Stimulated activated naive CD8-positive, alpha-beta T cell treated with anti-CD3 and anti-CD28 coated beads, Interleukin-15, Interleukin-2, amounts not matched to agents 100 ng/mL and 50 ng/mL, for 24 hours (primary cell): ENCODE measurements around the gene ITGA3.

Experiments
- H3K27ac Mint-ChIP-seq: one replicate; pipeline ENCODE4 v1.8.0; 2021; ENCODE audit warnings: mild to moderate bottlenecking, mixed read lengths
- H3K27me3 Mint-ChIP-seq: one replicate; pipeline ENCODE4 v1.8.0; 2021; ENCODE audit warnings: mixed read lengths
- H3K36me3 Mint-ChIP-seq: one replicate; pipeline ENCODE4 v1.8.0; 2021; ENCODE audit warnings: low read depth, mixed read lengths
- H3K4me1 Mint-ChIP-seq: one replicate; pipeline ENCODE4 v1.8.0; 2021; ENCODE audit warnings: low read depth, mixed read lengths
- H3K4me3 Mint-ChIP-seq: one replicate; pipeline ENCODE4 v1.8.0; 2021; ENCODE audit warnings: mild to moderate bottlenecking, mixed read lengths
- H3K9me3 Mint-ChIP-seq: one replicate; pipeline ENCODE4 v1.8.0; 2021; ENCODE audit warnings: mixed read lengths

The ITGA3 gene

DNA sequence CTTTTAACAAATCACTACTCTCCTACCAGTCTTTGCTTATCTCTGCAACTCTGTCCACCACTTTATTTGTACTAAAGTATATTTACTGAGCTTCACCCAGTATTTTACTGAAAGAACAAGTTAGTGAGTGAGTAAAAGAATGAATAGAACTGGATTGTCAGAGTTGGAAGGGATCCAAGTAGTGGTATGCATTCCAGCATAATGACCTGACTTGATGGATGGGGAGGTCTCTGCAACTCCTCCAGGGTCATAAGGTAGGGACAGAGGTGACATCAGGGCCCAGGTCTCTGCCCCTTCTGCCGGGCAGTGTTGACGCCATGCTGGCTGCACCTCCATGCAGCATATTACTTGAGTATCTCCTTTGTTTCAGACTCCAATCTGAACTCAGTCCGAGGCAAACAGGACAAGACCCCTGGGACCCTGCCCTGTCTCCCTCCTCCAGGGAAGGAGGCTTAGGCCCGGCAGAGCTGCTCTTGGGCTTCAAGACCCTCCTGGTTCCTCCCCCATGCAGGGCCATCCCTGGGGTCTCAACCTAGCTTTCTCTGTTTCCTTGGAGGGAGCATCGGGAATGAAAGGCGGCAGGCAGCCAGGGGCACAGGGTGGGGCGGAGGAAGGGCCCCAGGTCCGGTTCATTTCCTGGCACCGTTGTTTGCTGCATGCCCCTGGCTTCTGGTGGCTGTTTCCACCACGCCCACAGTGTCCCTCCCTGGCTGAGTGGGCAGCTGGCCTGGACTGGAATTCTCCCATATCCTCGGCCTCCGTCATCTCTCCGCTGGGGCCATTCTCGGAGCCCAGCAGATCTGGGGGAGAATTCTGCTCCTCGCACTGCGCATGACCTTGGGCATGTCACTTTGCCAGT is 12.4 kb upstream of the ITGA3 start:
- H3K9me3 Mint-ChIP-seq, result no peaks in the 10 kb centered on the region
- peaks cover 12% of the 10 kb centered on the region for H3K4me1 Mint-ChIP-seq
- H3K27me3 Mint-ChIP-seq, result no peaks in the 10 kb centered on the region
- H3K4me3 Mint-ChIP-seq, result no peak overlapping the region
- H3K27ac Mint-ChIP-seq, result no peak overlapping the region
- no peaks in the 10 kb centered on the region for H3K36me3 Mint-ChIP-seq

DNA sequence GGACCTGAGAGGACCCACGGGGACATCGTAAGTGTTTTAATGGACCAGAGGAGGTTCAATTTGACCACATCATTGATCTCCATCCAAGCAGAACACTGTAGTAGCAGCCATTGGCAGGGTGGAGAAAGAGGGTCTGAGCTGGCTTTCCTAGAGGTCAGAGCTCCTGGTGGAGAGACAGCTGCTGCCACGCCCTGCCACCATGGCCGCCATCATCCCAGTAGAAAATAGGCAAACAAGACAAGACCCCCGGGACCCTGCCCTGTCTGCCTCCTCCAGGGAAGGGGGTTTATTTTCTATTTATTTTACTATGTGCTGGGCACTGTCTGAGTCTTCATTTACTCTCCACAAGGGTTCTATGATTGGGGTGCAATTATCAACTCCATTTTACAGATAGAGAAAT is 11.4 kb upstream of the ITGA3 start:
- peaks cover 7% of the 10 kb centered on the region for H3K27me3 Mint-ChIP-seq
- no peaks in the 10 kb centered on the region for H3K36me3 Mint-ChIP-seq
- H3K4me1 Mint-ChIP-seq, result peaks cover 12% of the 10 kb centered on the region
- no peak overlapping the region for H3K27ac Mint-ChIP-seq
- H3K9me3 Mint-ChIP-seq, result no peaks in the 10 kb centered on the region
- H3K4me3 Mint-ChIP-seq, result no peak overlapping the region

DNA sequence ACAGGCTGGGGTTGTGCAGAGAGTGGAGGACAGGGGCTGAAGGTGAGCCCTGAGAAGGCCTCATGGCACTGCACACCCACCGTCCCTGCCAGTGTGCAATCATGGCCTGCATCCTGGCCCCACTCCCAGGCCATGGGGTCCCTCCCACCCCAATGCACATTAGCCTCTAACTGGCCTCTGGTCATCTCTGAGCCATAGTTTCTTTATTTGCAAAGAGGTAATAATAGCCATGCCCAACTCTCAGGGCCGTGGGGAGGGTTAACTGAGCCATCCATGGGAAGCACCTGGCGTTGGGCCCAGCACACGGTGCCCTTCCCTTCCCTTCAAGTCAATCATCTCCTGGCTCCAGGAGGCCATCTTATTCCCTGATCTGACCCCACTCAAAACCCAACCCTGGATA is 10.8 kb upstream of the ITGA3 start:
- no peak overlapping the region for H3K27ac Mint-ChIP-seq
- no peak overlapping the region for H3K4me3 Mint-ChIP-seq
- H3K9me3 Mint-ChIP-seq, result no peaks in the 10 kb centered on the region

DNA sequence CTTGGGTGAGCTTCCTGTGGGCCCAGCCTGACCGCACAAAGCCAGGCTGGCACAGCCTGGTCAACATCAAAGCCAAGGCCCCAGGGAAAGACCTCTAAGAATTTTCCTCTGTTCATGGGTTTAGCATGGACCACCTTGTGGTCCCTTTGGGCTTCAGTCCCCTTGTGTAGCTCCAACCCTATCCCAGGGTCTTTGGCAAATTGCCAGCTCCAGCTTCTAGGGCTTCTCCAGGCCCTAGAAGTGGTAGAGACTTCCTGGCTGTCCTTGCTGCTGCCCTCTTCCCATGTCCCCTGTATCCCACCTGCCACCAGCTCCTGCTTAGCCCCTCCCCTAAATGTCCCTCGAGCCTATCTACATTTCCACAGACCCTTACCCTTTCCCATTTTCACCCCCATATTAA is 9.7 kb upstream of the ITGA3 start:
- H3K36me3 Mint-ChIP-seq, result no peaks in the 10 kb centered on the region
- H3K4me1 Mint-ChIP-seq, result peaks cover 23% of the 10 kb centered on the region
- H3K4me3 Mint-ChIP-seq, result no peak overlapping the region
- H3K27ac Mint-ChIP-seq, result no peak overlapping the region
- peaks cover 7% of the 10 kb centered on the region for H3K27me3 Mint-ChIP-seq
- no peaks in the 10 kb centered on the region for H3K9me3 Mint-ChIP-seq

More for the DNA sequence above, 10.8 kb upstream of the ITGA3 start:
- peaks cover 7% of the 10 kb centered on the region for H3K27me3 Mint-ChIP-seq
- H3K4me1 Mint-ChIP-seq, result peaks cover 13% of the 10 kb centered on the region
- no peaks in the 10 kb centered on the region for H3K36me3 Mint-ChIP-seq

DNA sequence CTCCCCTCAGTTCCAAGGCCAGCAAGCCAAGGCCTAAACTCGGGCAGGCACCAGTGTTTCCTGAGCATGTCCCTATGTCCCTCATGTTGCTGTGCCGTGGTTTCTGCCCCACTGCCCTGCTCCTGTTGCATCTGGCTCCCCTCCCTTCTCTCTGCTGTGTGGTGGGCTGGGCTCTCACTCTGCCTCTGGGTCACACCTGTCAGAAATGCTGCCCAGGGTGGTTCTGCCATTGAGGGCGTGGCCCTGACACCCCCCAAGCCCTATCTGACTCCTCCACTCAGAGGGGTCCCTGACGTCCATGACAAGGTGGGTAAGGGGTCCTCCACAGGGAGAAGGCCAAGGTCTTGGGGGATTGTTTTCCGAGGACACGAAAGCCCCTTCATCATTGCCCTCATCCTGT is 9.2 kb upstream of the ITGA3 start:
- peaks cover 28% of the 10 kb centered on the region for H3K4me1 Mint-ChIP-seq
- no peaks in the 10 kb centered on the region for H3K36me3 Mint-ChIP-seq
- H3K27me3 Mint-ChIP-seq, result peaks cover 7% of the 10 kb centered on the region
- H3K9me3 Mint-ChIP-seq, result no peaks in the 10 kb centered on the region
- H3K27ac Mint-ChIP-seq, result no peak overlapping the region
- H3K4me3 Mint-ChIP-seq, result no peak overlapping the region

DNA sequence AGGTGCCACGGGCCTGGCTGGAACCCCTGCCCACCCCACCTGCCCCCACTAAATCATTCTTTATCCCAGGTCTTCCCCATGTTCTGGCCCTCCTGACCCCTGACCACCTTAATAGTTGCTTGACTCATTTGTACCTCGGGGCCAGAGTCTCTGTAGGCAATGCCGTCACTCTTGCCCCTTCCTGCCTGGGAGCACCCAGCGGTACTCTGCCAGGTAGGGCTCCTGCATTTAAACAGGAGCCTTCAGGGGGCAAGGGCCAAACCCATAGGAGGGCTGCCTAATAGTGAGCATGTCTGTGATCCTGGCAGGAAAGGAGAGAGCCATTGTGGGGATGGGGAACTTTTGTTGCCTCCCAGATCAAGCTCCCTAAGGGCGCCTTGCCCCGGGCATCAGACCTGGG is 8.8 kb upstream of the ITGA3 start:
- no peak overlapping the region for H3K27ac Mint-ChIP-seq
- no peak overlapping the region for H3K4me3 Mint-ChIP-seq
- peaks cover 32% of the 10 kb centered on the region for H3K4me1 Mint-ChIP-seq
- H3K27me3 Mint-ChIP-seq, result peaks cover 7% of the 10 kb centered on the region
- no peaks in the 10 kb centered on the region for H3K36me3 Mint-ChIP-seq
- H3K9me3 Mint-ChIP-seq, result no peaks in the 10 kb centered on the region

DNA sequence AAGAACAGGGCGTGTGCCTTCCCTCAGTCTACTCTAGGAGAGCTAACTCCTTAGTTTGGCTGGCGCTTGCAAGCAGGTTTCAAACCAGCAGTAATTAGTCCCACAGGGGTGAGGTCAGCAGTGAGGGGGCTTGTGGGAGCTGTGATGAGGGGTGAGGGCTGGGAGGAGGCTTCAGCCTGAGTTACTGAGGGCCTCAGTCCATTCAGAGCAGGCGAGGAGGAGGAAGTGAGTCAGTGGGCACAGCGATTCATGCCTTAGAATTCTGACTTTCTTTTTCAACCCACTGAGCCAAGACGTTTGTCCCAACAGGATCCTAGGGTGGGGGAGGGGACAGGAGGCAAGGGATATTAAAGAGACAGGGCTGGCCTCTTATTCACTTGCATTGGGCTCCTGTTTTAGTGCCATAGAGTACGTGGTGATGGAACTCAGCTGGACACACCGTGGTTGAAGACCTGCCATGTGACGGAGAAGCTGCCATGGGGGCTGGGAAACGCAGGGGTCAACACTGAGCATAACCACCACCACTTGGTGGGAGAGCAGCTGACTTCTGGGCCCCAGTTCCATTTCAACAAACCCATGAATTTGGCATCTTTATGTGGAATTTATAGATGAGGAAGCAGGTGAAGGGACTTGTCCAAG is 8.3 kb upstream of the ITGA3 start:
- peaks cover 35% of the 10 kb centered on the region for H3K4me1 Mint-ChIP-seq
- H3K9me3 Mint-ChIP-seq, result no peaks in the 10 kb centered on the region
- no peak overlapping the region for H3K4me3 Mint-ChIP-seq
- H3K27me3 Mint-ChIP-seq, result peaks cover 7% of the 10 kb centered on the region
- H3K27ac Mint-ChIP-seq, result no peak overlapping the region
- no peaks in the 10 kb centered on the region for H3K36me3 Mint-ChIP-seq

DNA sequence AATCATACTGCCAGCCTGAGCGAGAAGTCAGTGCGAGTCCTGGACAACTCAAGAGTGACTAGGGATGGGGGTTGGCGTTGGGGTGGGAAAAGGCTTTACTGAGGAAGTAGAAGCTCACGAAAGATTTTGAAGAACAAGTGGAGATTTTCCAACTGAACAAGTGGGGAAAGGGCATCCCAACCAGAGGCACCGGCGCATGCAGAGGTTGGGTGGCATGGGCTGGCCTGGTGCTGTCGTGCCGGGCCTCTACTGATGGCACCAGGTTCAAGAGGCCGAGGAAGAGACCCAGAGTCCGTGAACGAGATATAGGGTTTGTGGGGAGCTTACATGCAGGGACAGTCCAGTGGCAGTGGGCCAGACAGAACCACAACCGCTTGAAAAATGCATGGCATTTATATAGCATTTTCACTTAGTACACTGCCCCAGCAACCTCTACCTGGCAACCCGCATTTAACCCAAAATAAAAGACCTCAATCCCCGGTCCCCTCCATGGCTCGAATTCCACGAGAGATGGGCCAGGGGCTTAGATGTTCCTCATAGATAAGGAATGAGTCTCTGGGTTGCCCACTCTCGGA is 7.7 kb upstream of the ITGA3 start:
- Mint-ChIP-seq H3K9me3 (no peaks in the 10 kb centered on the region), H3K4me1 (peaks cover 35% of the 10 kb centered on the region)

DNA sequence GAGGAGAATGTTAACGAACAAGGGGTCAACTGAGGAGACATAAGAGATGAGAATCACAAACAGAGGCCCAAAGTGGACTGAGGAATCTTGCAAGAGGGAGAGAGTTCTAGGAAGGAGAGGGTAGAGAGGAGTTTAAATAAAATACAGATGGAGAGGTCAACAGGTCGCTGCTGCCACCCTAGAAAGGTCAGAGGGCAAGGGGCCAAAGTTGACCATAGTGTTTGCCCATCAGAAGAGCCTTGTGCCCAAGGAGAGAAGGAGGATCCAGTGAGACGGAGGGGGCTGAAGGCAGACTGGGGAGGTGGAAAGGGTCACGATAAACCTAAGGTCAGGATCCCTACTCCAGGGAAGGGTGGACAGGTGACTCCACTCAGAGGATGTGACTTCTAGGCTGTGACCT is 6.9 kb upstream of the ITGA3 start:
- no peaks in the 10 kb centered on the region for H3K9me3 Mint-ChIP-seq
- H3K27me3 Mint-ChIP-seq, result peaks cover 7% of the 10 kb centered on the region
- H3K36me3 Mint-ChIP-seq, result no peaks in the 10 kb centered on the region
- no peak overlapping the region for H3K4me3 Mint-ChIP-seq
- H3K27ac Mint-ChIP-seq, result no peak overlapping the region
- H3K4me1 Mint-ChIP-seq, result peaks cover 35% of the 10 kb centered on the region

More for the DNA sequence above, 7.7 kb upstream of the ITGA3 start:
- no peak overlapping the region for H3K27ac Mint-ChIP-seq
- H3K27me3 Mint-ChIP-seq, result peaks cover 7% of the 10 kb centered on the region
- no peak overlapping the region for H3K4me3 Mint-ChIP-seq
- no peaks in the 10 kb centered on the region for H3K36me3 Mint-ChIP-seq

DNA sequence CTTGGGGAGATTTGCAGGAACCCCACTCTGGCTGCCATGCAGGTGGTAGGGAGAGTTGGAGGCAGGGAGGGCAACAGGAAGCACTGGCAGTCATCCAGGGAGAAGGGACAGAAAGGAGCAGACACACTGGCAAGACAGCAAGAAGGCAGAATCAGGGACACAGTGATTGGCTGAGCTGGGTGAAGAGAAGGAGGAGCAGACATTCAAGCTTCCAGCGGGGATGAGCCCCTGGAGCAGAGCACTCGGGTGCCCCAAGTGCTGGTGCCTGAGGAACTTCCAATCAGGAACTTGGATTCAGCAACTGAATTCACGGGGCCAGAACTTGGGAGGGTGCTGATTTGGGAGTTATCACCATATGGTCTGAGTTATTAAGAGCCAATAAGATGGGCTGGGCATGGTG is 6.3 kb upstream of the ITGA3 start:
- Mint-ChIP-seq H3K4me1 (peaks cover 37% of the 10 kb centered on the region), H3K27ac (peak overlapping the region; percentile 38), H3K36me3 (no peaks in the 10 kb centered on the region), H3K4me3 (no peak overlapping the region), H3K9me3 (no peaks in the 10 kb centered on the region), H3K27me3 (peaks cover 11% of the 10 kb centered on the region)

DNA sequence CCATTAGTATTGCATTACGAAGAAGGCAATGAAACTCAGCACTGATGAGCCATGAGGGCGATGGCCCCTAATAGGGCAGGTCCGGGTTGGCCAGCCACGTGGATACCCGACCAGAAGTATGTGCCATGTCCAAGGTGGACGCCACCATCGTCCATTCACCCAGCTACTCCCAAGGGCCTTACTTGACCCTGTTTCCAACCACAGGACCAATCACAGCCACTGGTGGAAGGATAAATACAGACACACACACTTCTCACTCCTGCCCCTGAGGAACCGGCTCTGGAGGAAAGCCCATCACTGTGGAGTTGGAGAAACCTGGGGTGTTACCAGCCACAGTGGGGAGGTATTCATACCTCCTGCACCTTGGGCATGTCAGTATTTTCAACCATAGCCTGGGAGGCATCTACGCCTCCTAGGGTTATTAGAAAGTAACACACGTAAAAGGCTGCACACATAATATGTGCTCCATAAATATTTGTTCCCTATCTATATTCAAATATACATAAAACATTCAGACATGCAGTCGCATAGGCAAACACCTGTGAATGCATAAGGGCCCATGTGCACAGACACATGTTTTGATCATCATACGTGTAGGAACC is 5.4 kb upstream of the ITGA3 start:
- H3K36me3 Mint-ChIP-seq, result no peaks in the 10 kb centered on the region
- H3K4me3 Mint-ChIP-seq, result no peak overlapping the region
- H3K4me1 Mint-ChIP-seq, result peaks cover 44% of the 10 kb centered on the region
- peaks cover 14% of the 10 kb centered on the region for H3K27me3 Mint-ChIP-seq
- no peaks in the 10 kb centered on the region for H3K9me3 Mint-ChIP-seq
- peak overlapping the region; percentile 90 for H3K27ac Mint-ChIP-seq

DNA sequence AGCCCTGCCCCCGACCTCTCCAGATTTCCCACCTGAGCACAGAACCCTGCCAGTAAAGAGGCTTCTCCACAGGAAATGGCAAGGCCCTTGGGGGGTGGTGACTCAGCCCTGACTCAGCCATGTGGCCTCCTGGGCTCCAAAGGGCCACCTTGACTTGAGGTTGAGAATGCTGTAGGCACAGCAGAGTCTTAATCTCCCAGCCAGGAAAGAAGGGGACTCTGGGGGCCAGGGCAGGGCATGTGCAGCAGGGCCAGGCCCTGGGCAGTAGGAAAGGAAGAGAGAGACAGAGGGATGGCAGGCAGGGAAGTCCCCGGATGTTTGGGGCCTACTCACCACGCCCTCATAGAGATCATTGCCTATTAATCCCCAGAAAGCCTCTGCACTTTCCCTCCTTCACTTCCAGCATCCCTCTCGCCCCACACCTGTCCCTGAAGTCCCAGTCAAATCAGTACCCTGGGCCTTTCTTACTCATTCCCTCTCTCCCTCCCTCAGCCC is 4.8 kb upstream of the ITGA3 start:
- Mint-ChIP-seq H3K27me3 (peaks cover 14% of the 10 kb centered on the region), H3K36me3 (no peaks in the 10 kb centered on the region), H3K4me3 (peak overlapping the region; percentile 36), H3K27ac (peak overlapping the region; percentile 90), H3K4me1 (peaks cover 44% of the 10 kb centered on the region), H3K9me3 (no peaks in the 10 kb centered on the region)

DNA sequence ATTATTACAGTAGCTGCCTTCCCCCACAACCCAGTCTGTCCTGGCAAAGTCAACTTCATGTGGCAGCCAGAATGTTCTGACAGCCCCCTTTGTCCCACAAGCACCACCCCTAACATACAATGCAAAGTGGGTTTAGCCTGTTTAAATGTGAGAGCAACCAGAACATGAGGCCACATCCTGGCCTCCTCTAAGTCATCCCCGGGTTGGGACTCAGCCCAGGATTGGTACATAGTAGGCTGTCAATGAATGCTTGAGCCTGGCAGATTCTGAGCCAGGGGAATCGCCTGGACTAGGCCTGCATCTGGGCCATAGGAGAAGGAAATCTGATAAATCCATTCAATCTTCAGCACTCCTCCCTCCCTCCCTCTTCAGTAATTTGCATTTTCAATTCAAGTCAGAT is 4.3 kb upstream of the ITGA3 start:
- H3K27ac Mint-ChIP-seq, result peak overlapping the region; percentile 90

DNA sequence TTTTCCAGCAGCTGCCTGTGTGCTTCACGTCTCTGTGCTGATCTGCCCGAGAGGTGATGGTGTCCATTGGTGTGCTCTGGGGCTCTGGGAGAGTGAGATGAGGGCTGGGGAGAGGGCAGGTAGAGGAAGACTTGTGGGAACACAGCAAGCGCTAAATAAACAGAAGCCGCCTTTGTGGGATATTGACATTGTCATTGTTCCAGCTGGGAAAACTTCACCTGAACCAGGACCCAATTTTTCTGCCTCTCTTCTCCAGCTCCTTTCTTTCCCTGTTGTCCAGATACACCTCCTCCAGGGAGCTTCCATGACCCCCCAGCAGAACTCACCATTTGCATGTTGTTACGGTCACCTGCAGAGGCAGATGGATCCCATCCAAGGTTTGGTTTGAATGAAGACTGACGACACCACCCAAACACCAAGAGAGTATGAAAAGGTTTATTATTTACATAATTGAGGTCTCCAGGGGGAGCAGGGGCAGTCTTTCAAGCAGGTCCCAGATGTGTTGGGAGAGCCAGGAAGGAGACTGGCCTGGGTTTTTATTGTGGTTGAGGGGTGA is 3.6 kb upstream of the ITGA3 start:
- Mint-ChIP-seq H3K4me1 (peaks cover 48% of the 10 kb centered on the region), H3K36me3 (no peaks in the 10 kb centered on the region), H3K9me3 (no peaks in the 10 kb centered on the region), H3K4me3 (no peak overlapping the region), H3K27me3 (peaks cover 18% of the 10 kb centered on the region), H3K27ac (no peak overlapping the region)

More for the DNA sequence above, 4.3 kb upstream of the ITGA3 start:
- H3K4me1 Mint-ChIP-seq, result peaks cover 45% of the 10 kb centered on the region
- peaks cover 14% of the 10 kb centered on the region for H3K27me3 Mint-ChIP-seq
- H3K9me3 Mint-ChIP-seq, result no peaks in the 10 kb centered on the region
- peak overlapping the region; percentile 36 for H3K4me3 Mint-ChIP-seq
- H3K36me3 Mint-ChIP-seq, result no peaks in the 10 kb centered on the region
